ENCODE data around the gene CD300LD. TPM values are rescaled to one million over a fixed set of nuclear protein-coding genes. Genes with fewer than 3 reads are reported as not detected.

The CD300LD gene
- total RNA-seq, 3 donors from 2014 or later (not counting 1 experiment from before 2014, with no cell fraction given) = not detected

GRCh38 chr17:74542727-74543383 lies 49.2 kb downstream of the CD300LD start:
- Histone ChIP-seq H3K4me1 (ENCODE audit: control insufficient read depth, insufficient read depth, low read length) (peaks cover 48% of the 10 kb centered on the region), H3K27ac (ENCODE audit: low read length) (no peak overlapping the region), H3K9me3 (ENCODE audit: control insufficient read depth, insufficient read depth, low read length) (no peaks in the 10 kb centered on the region), H3K4me3 (ENCODE audit: low read length) (no peak overlapping the region), H3K36me3 (ENCODE audit: control insufficient read depth, insufficient read depth, low read length) (peaks cover 3% of the 10 kb centered on the region), H3K27me3 (ENCODE audit: control insufficient read depth, insufficient read depth, low read length) (no peaks in the 10 kb centered on the region)
- intact Hi-C loops (cut with micrococcal nuclease) = no loop called here
- Mint-ChIP-seq H3K9me3 (no peaks in the 10 kb centered on the region), H3K4me3 (no peak overlapping the region), H3K27me3 (ENCODE audit: low read depth in 2 of 2) (peaks cover 0 to 4% of the 10 kb centered on the region in 2 donors), H3K27ac (no peak overlapping the region), H3K4me1 (peaks cover 31 to 51% of the 10 kb centered on the region in 2 donors), H3K36me3 (no peaks in the 10 kb centered on the region)
- ATAC-seq = no peak
- no peak for TF ChIP-seq CTCF (IDR thresholded peaks at IDR 0.05)
- DNase-seq = no peak
- 88% methylated on average over 17 of the region's 17 CpGs for WGBS (ENCODE audit: insufficient coverage)

- H3K4me1 Mint-ChIP-seq = peaks cover 26 to 45% of the 10 kb centered on the region in 2 donors
- no peaks in the 10 kb centered on the region for H3K36me3 Mint-ChIP-seq
- peaks cover 0 to 4% of the 10 kb centered on the region in 2 donors for H3K27me3 Mint-ChIP-seq (ENCODE audit: low read depth in 2 of 2)
- intact Hi-C loops (cut with micrococcal nuclease) = no loop called here
- Histone ChIP-seq H3K4me3 (ENCODE audit: low read length) (no peak overlapping the region), H3K27me3 (ENCODE audit: control insufficient read depth, insufficient read depth, low read length) (no peaks in the 10 kb centered on the region), H3K27ac (ENCODE audit: low read length) (no peak overlapping the region), H3K4me1 (ENCODE audit: control insufficient read depth, insufficient read depth, low read length) (peaks cover 41% of the 10 kb centered on the region), H3K36me3 (ENCODE audit: control insufficient read depth, insufficient read depth, low read length) (peaks cover 3% of the 10 kb centered on the region), H3K9me3 (ENCODE audit: control insufficient read depth, insufficient read depth, low read length) (no peaks in the 10 kb centered on the region)
- H3K9me3 Mint-ChIP-seq = no peaks in the 10 kb centered on the region
- H3K27ac Mint-ChIP-seq = no peak overlapping the region
- DNase-seq (no peak), ATAC-seq (no peak)
- TF ChIP-seq CTCF (IDR thresholded peaks at IDR 0.05) = no peak
- H3K4me3 Mint-ChIP-seq = no peak overlapping the region
- 87% methylated on average over 5 of the region's 5 CpGs for WGBS (ENCODE audit: insufficient coverage)
Measured at GRCh38 chr17:74542166-74542565, 49.9 kb downstream of the CD300LD start.

GRCh38 chr17:74541176-74542111 lies 50.6 kb downstream of the CD300LD start:
- H3K36me3 Mint-ChIP-seq = no peaks in the 10 kb centered on the region
- no peaks in the 10 kb centered on the region for H3K9me3 Mint-ChIP-seq
- intact Hi-C loops (cut with micrococcal nuclease) = no loop called here
- TF ChIP-seq CTCF (IDR thresholded peaks at IDR 0.05) = no peak
- no peak overlapping the region for H3K27ac Mint-ChIP-seq
- Histone ChIP-seq H3K27me3 (ENCODE audit: control insufficient read depth, insufficient read depth, low read length) (no peaks in the 10 kb centered on the region), H3K4me1 (ENCODE audit: control insufficient read depth, insufficient read depth, low read length) (peaks cover 34% of the 10 kb centered on the region), H3K4me3 (ENCODE audit: low read length) (no peak overlapping the region), H3K27ac (ENCODE audit: low read length) (no peak overlapping the region), H3K36me3 (ENCODE audit: control insufficient read depth, insufficient read depth, low read length) (peaks cover 3% of the 10 kb centered on the region), H3K9me3 (ENCODE audit: control insufficient read depth, insufficient read depth, low read length) (no peaks in the 10 kb centered on the region)
- ATAC-seq = no peak
- no peak overlapping the region for H3K4me3 Mint-ChIP-seq
- peaks cover 0 to 9% of the 10 kb centered on the region in 2 donors for H3K27me3 Mint-ChIP-seq (ENCODE audit: low read depth in 2 of 2)
- no peak for DNase-seq
- 80% methylated on average over 23 of the region's 23 CpGs for WGBS (ENCODE audit: insufficient coverage)
- peaks cover 24 to 39% of the 10 kb centered on the region in 2 donors for H3K4me1 Mint-ChIP-seq

All from natural killer cell (primary cell).